Eye (tissue), 1 donor: ENCODE measurements around the gene ZBTB39.
"Not testable (repeated sequence)": the region's sequence is repeated elsewhere in the genome, so short reads cannot be mapped to it uniquely, and the experiment has no call there.

Experiments
- DNase-seq: peaks from one replicate; pipeline ENCODE4 v3.0.0-alpha.2; 2015

The ZBTB39 gene

GRCh38 chr12:57005980-57006808 lies at the start of gene ZBTB39:
TSS of gene ZBTB39 (minus strand) at chr12:57006546. CDS start at chr12:57004917, 1,629 bp downstream.
- DNase-seq, result peak; percentile 79

GRCh38 chr12:57055824-57056223 lies 49.5 kb upstream of the ZBTB39 start:
- DNase-seq, result no peak

GRCh38 chr12:57053901-57054300 lies 47.6 kb upstream of the ZBTB39 start:
- not testable (repeated sequence) for DNase-seq

- DNase-seq, result not testable (repeated sequence)
Measured at GRCh38 chr12:57053146-57053545, 46.8 kb upstream of the ZBTB39 start.

GRCh38 chr12:57051011-57051410 lies 44.7 kb upstream of the ZBTB39 start:
- no peak for DNase-seq

GRCh38 chr12:57049890-57050289 lies 43.5 kb upstream of the ZBTB39 start, which contains the start of gene MYO1A:
TSS of gene MYO1A (minus strand) at chr12:57050129. CDS start at chr12:57048323, 1,806 bp downstream.
- no peak for DNase-seq

GRCh38 chr12:57049119-57049446 lies 42.7 kb upstream of the ZBTB39 start:
- DNase-seq, result no peak

- DNase-seq, result no peak
Measured at GRCh38 chr12:57048423-57049118, 42.2 kb upstream of the ZBTB39 start.

- no peak for DNase-seq
Measured at GRCh38 chr12:57047981-57048380, 41.6 kb upstream of the ZBTB39 start.

GRCh38 chr12:57046947-57047890 lies 40.9 kb upstream of the ZBTB39 start:
- DNase-seq, result no peak

GRCh38 chr12:57046086-57046791 lies 39.9 kb upstream of the ZBTB39 start:
- no peak for DNase-seq

- no peak for DNase-seq
Measured at GRCh38 chr12:57044889-57045288, 38.5 kb upstream of the ZBTB39 start.

GRCh38 chr12:57044468-57044867 lies 38.1 kb upstream of the ZBTB39 start:
- DNase-seq, result no peak

- DNase-seq, result no peak
Measured at GRCh38 chr12:57042695-57043094, 36.3 kb upstream of the ZBTB39 start.

GRCh38 chr12:57040750-57041149 lies 34.4 kb upstream of the ZBTB39 start:
- no peak for DNase-seq

- DNase-seq, result no peak
Measured at GRCh38 chr12:57040211-57040610, 33.9 kb upstream of the ZBTB39 start.

- no peak for DNase-seq
Measured at GRCh38 chr12:57039016-57039798, 32.9 kb upstream of the ZBTB39 start.

- no peak for DNase-seq
Measured at GRCh38 chr12:57037264-57037663, 30.9 kb upstream of the ZBTB39 start.

GRCh38 chr12:57033431-57033830 lies 27.1 kb upstream of the ZBTB39 start:
- no peak for DNase-seq

GRCh38 chr12:57031789-57032188 lies 25.4 kb upstream of the ZBTB39 start:
- no peak for DNase-seq

GRCh38 chr12:57031138-57031725 lies 24.9 kb upstream of the ZBTB39 start:
- DNase-seq, result peak; percentile 20
